GM18499 (cell line): Measurements from ENCODE around the gene PNMA3.
"Not testable (repeated sequence)": the region's sequence is repeated elsewhere in the genome, so short reads cannot be mapped to it uniquely, and the experiment has no call there.

ENCODE experiments used
- ATAC-seq: cut with Tn5 transposase; IDR thresholded peaks from one replicate; pipeline ENCODE4 v1.9.1; 2021; ENCODE audit warnings: moderate number of reproducible peaks; ENCODE audit not compliant: insufficient read depth, unreplicated experiment

Gene PNMA3

DNA sequence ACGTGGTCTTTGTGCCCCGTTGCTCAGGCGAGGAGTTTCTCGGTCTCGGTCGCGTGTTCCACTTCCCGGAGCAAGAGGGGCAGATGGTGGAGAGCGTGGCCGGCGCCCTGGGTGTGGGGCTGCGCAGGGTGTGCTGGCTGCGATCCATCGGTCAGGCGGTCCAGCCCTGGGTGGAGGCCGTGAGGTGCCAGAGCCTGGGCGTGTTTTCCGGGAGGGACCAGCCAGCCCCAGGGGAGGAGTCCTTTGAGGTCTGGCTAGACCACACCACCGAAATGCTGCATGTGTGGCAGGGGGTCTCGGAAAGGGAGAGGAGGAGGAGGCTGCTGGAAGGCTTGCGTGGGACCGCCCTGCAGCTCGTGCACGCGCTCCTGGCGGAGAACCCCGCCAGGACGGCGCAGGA, 17.1 kb downstream of the PNMA3 start:
- not testable (repeated sequence) for ATAC-seq

- ATAC-seq, result no peak
Measured at GRCh38 chrX:153074262-153074899, 18.1 kb downstream of the PNMA3 start.

DNA sequence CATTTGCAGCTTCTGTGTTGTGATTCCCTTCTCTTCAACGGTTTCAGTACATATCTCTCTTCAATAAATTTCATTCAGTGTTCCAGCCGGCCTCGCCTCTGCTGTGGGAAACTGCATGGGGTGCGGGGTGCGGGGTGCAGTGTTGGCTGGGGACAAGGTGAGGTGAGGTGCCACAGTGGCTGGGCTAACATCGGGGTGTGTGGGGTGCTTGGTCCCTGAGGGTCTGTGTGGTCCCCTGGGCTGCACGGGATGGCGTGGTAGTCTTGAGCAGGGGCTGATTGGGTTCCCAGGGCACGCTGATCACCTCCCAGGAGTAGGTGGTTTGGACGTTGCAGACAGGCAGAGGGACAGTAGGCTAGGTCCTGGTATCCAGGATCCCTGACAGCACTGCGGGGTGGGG, 18.7 kb downstream of the PNMA3 start:
- ATAC-seq, result no peak

DNA sequence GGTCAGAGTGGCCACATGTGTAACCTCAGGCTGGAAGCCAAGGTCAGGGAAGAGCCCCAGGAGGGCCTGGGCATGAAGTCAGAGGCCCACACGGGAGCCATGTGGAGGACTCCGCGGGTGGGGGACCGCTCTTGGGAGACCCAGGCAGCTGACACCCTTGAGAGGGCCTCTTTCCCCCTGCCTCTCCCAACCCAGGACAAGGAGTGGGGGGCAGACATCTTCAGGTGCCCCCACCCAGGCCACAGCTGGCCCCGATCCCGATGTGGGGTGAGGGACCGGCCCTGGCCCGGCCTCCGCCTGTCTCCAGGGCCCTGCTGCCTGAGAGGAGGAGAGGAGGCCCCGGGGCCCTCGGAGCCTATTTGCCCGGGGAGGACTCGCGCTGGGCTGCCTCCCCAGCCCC, 19.1 kb downstream of the PNMA3 start:
- ATAC-seq, result no peak

DNA sequence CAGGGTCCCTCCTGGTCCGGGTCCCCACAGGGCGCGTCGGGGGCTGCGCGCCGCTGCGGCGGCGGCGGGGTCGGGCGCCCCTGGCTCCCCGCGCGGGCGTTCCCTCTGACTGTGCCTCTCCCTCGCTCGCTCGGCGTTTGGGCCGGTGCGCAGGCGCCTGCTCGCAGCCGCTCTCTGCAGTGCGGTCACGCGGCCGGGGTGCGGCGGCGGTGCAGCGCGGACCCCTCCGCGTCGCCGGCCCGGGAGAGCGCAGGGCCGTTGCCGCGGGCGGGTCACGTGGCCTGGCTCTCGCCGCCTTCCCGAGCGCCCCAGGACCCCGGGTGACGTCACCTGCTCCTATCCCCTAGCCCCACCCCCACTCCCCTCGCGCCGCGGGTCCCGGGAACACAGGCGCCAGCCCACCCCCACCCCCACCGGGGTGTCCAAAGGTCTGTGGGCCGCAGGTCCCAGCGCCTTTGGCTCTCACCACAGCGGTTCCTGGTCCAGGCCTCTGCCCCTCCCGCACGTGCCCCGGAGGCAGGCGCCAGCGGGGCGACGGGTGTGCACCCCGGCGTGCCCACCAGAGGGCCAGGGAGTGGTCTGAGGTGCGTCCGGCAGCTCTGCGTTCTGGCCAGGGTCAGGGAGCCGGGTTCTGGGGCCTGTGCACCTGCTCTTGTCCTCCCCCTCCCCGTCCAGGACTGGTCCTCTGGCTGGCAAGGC, 21.3 kb downstream of the PNMA3 start:
- not testable (repeated sequence) for ATAC-seq

GRCh38 chrX:153083238-153083923, 27.1 kb downstream of the PNMA3 start:
- not testable (repeated sequence) for ATAC-seq

DNA sequence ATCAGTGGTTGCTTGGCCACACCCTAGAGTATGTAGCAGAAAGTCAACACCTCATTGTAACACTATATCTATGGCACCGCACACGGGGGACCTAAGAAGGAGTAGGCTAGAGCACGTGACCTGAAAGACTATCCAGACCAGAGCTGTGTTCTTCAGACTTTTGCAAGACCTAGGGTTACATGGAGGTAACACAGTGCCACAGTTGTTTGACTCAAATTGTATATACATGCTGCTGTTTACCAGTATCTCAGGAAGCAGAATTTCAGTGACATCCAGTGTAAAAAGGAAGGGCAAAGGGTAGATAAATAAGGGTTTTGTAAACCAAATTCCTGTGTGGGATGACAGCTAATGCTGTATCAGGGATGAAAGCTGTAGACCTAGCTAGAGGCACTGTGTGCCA, 46.1 kb downstream of the PNMA3 start:
- ATAC-seq, result no peak

DNA sequence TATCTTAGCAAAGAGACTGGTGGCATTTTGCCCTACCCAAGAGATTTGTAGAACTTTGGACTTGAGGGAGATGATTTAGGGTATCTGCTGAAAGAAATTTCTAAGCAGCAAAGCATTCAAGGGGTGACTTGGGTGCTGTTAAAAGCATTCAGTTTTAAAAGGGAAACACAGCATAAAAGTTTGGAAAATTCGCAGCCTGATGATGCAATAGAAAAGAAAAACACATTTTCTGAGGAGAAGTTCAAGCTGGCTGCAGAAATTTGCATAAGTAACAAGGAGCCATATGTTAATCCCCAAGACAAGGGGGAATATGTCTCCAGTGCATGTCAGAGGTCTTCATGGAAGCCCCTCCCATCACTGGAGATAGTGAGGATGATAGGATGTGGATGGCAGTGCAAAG, 48.7 kb downstream of the PNMA3 start:
- not testable (repeated sequence) for ATAC-seq

GRCh38 chrX:153106092-153106801, 50.0 kb downstream of the PNMA3 start:
- not testable (repeated sequence) for ATAC-seq
